GM18951 (cell line): ENCODE data around the gene MGAT4B.
"Not testable (repeated sequence)": the region's sequence is repeated elsewhere in the genome, so short reads cannot be mapped to it uniquely, and the experiment has no call there.

Experiments used
- POLR2A ChIP-seq: IDR thresholded peaks from 4 replicates; pipeline ENCODE4 v1.6.1; 2011; ENCODE audit warnings: mild to moderate bottlenecking; ENCODE audit not compliant: insufficient read length, insufficient read depth; ENCODE audit errors: extremely low read depth
- in situ Hi-C: fragments of 300-500 bp; cut with MboI; formaldehyde crosslinking; loops from one replicate; pipeline ENCODE4 v1.12.0; 2022; ENCODE audit warnings: low sequenced_read_pairs, mixed read lengths, inconsistent platforms; ENCODE audit not compliant: unreplicated experiment

MGAT4B gene

GRCh38 chr5:179798771-179799643 is 7.7 kb downstream of the MGAT4B start:
- in situ Hi-C loops, result no loop called here
- no peak for TF ChIP-seq POLR2A

GRCh38 chr5:179798144-179798770 is 8.4 kb downstream of the MGAT4B start:
- in situ Hi-C loops, result no loop called here
- TF ChIP-seq POLR2A, result no peak

GRCh38 chr5:179797741-179798140 is 8.9 kb downstream of the MGAT4B start:
- in situ Hi-C loops, result no loop called here
- no peak for TF ChIP-seq POLR2A

- TF ChIP-seq POLR2A, result no peak
- in situ Hi-C loops, result no loop called here
Observed at GRCh38 chr5:179796877-179797608, 9.6 kb downstream of the MGAT4B start.

- in situ Hi-C loops, result no loop called here
- peak; percentile 74 for TF ChIP-seq POLR2A
Observed at GRCh38 chr5:179795863-179796833, 10.5 kb downstream of the MGAT4B start.

GRCh38 chr5:179795049-179795862 is 11.4 kb downstream of the MGAT4B start:
- in situ Hi-C loops, result no loop called here
- peak; percentile 22 for TF ChIP-seq POLR2A

- no peak for TF ChIP-seq POLR2A
- in situ Hi-C loops, result no loop called here
Observed at GRCh38 chr5:179794575-179794974, 12.1 kb downstream of the MGAT4B start.

- in situ Hi-C loops, result no loop called here
Observed at GRCh38 chr5:179794171-179794570, 12.5 kb downstream of the MGAT4B start.

GRCh38 chr5:179793468-179794139 is 13.1 kb downstream of the MGAT4B start, which contains the start of gene LTC4S:
TSS of gene LTC4S (plus strand) at chr5:179793986. CDS start at chr5:179794081, 95 bp downstream.
- peak; percentile 34 for TF ChIP-seq POLR2A
- in situ Hi-C loops, result no loop called here

More at GRCh38 chr5:179794171-179794570, 12.5 kb downstream of the MGAT4B start:
- TF ChIP-seq POLR2A, result no peak

GRCh38 chr5:179792612-179793467 is 13.8 kb downstream of the MGAT4B start:
- TF ChIP-seq POLR2A, result no peak
- in situ Hi-C loops, result no loop called here

- no peak for TF ChIP-seq POLR2A
- in situ Hi-C loops, result no loop called here
Observed at GRCh38 chr5:179791881-179792611, 14.6 kb downstream of the MGAT4B start.

- in situ Hi-C loops, result not testable (repeated sequence)
Observed at GRCh38 chr5:179789278-179789677, 17.4 kb downstream of the MGAT4B start.
